ENCODE results near the gene LRRC43.
"Not testable (repeated sequence)": the region's sequence is repeated elsewhere in the genome, so short reads cannot be mapped to it uniquely, and the experiment has no call there.

LRRC43 gene

DNA sequence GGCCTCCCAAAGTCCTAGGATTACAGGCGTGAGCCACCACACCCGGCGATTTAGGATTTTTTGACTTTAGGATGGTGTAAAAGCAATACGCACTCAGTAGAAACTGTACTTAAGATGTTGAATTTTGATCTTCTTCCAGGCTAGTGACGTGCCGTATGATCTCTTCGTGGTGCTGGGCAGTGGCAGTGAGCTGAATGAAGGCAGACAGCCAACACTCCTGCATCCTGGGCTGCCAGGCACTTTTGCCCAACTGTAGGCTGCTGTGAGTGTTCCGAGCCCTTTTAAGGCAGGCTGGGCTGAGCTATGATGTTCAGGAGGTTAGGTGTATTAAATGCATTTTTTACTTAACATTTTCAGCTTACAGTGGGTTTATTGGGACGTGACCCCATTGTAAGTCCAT, 30.2 kb upstream of the LRRC43 start:
- no peak for DNase-seq (ENCODE audit: low read depth in 4 of 4, low spot score in 1 of 4)

DNA sequence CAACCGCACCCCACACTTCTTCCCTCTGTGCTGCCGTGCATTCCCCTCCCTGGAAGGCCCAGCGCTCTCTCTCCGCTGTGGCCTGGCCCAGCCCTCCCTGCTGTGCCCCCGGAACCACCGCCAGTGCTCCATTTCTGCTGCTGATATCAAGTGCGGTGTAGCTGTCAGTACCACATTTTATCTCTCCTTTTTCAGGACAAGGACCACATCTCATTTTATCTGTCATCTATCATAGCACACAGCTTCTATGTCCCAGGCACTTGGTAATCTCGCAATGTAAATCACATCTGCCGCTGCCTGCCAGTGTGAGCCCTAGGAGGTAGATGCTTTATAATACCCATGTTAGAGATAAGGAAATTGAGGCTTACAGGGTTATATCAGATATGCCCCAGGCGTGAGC, 27.2 kb upstream of the LRRC43 start:
- no peak for DNase-seq (ENCODE audit: low read depth in 4 of 4, low spot score in 1 of 4)

DNA sequence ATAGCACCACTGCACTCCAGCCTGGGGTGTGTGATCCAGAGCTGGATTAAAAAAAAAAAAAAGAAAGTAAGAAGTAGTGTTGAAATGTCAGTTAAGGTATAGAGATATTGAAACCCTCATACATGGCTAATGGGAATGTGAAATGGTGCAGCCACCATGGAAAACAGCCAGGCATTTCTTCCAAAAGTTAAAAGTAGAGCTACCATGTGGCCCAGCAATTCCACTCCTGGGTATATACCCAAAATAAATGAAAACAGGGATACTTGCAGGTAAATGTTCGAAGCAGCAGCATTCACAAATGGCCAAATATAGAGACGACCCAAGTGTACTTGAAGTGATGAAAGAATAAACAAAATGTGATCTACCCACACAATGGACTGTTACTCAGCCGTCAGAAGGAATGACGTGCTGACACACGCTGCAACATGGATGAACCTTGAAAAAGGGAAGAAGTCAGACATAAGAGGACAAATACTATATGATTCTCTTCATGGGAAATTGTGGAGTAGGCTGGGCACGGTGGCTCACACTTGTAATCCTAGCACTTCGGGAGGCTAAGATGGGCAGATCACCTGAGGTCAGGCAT, 24.1 kb upstream of the LRRC43 start:
- no peak for DNase-seq (ENCODE audit: low read depth in 4 of 4, low spot score in 1 of 4)

DNA sequence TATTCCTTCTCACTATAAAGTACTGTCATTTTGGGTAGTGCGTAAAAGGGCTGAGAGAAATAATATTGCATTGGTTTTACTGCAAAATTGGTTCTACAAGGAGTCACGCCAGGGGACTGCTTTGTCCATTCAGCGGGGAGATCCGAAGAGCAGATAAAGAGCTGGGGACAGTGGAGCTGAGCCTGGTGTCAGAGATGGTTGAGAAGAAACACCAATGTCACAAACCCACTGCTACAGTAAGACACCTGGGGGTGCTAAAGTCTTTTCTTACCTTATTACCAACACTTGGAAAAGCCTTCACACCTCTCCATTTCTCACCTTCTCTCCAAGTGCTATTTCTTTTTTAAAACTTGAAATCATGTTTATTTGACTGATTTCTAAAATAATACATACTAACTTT, 23.0 kb upstream of the LRRC43 start:
- no peak for DNase-seq (ENCODE audit: low read depth in 4 of 4, low spot score in 1 of 4)

DNA sequence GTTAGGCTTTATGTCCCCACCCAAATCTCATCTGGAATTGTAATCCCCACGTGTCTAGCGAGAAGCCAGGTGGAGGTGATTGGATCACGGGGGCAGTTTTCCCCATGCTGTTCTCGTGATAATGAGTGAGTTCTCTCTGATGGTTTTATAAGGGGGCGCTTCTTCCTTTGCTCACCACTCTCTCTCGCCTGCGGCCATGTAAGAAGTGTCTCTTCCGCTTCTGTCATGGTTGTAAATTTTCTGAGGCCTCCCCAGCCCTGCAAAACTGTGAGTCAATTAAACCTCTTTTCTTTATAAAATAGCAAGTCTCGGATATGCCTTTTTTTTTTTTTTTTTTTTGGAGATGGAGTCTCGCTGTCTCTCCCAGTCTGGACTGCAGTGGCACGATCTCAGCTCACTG, 22.2 kb upstream of the LRRC43 start:
- DNase-seq (ENCODE audit: low read depth in 4 of 4, low spot score in 1 of 4): no peak

DNA sequence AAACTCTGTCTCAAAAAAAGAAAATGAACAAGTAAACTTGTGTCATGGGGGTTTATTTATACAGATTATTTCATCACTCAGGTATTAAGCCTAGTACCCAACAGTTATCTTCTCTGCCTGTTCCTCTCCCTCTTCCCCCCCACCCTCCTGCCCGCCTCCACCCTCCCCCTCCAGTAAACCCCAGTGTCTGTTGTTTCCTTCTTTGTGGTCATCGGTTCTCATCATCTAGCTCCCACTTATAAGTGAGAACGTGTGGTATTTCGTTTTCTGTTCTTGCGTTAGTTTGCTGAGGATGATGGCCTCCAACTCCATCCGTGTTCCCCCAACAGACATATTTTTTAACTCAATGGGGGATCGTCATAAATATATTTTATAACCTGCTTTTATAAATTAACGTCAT, 21.2 kb upstream of the LRRC43 start:
- DNase-seq (ENCODE audit: low read depth in 4 of 4, low spot score in 1 of 4): no peak

DNA sequence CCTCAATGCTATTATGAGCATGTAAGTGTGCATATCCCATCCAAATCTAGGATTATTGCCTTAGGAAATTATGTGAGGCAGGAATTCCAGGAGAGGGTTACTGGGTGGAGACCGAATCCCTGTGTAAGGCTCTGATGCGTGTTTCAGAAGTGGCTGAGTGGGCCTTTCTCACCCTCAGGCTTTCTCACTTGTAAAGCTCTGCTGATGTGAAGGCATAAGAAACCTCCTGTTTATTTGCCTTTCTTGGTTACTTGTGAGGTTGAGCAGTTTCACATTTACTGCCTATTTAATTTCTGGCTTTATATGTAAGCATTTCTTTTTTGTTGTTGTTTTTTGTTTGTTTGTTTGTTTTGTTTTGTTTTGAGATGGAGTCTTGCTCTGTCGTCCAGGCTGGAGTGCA, 19.9 kb upstream of the LRRC43 start:
- no peak for DNase-seq (ENCODE audit: low read depth in 4 of 4, low spot score in 1 of 4)

DNA sequence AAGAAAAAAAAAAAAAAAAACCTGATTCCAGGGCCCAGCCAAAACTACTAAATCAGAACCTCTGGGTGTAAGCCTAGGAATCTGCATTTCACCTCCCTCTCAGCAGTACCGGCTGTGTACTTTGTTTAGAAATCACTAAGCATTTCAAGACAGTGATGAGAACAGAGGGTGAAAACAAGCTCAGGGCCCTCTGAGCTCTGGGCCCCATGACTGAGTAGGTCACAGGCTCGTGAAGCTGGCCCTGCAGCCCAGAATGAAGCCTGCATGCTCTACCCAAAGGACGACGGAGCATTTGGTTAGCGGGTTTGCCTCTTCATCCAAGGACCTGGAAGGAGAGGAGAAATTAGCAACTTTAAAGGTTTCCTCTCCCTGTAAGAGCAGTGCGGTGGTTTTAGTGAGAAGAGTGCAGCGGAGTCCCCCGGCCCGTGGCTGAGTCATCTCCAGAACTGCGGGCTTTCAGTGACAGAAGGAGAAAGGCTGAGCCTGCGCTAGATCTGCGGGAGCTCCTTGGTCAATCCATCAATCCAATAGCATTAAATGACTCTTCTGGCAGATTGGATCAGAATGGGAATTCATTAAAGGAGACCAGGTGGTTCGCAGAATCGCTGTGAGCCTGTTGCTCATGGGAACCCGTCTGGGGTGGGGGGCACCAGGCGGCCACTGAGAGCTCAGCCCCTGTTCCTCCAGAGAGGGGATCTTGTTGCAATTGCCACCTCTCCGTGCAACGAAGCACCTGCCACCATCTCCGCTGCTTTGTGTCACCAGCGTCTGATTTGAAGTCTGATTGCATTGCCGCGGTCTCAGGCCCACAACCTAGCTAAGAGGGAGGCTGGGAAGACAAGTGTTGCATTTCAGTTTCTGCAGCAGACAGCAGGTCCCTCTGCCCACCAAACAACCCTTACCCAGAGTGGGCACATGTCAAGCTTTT, 16.2 kb upstream of the LRRC43 start:
- DNase-seq (ENCODE audit: low read depth in 4 of 4, low spot score in 1 of 4): peak in 2 of 4 experiments; percentile 14 to 36

DNA sequence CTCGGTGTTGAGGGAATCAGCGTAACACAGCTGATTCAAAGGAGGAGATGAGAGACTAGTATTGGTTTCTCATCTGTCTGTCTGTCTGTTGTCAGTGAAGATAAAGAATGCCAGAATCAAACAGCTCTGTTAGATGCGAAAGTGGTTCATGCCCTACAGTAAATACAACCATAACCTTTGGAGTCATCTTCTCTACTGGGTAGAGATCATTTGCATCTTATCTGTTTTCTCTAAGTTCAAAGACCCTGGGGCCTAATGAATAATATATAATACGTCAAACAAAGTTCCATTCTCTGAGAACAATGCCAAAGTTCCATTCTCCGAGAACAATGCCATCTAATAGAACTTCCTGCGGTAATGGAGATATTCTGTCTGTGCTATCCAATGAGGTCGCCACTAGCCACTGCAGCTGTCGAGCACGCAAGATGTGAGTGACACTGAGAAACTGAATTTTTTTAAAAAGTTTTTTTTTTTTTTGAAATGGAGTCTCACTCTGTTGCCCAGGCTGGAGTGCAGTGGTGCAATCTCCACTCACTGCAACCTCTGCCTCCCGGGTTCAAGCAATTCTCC, 15.5 kb upstream of the LRRC43 start:
- DNase-seq (ENCODE audit: low read depth in 4 of 4, low spot score in 1 of 4): no peak

DNA sequence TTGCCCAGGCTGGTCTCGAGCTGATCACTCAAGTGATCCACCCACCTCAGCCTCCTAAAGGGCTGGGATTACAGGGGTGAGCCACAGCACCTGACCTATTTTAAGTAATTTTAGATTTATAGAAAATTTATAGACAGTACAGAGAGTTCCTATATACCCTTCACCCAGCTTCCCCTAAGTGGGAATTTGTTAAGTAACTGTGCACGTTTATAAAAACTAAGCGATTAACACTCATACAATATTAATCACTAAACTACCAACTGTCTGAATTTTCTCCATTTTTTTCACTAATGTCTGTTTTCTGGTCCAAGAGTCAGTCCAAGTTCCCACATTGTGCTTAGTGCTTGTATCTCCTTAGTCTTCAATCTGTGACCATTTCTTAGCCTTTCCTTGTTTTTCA, 14.4 kb upstream of the LRRC43 start:
- no peak for DNase-seq (ENCODE audit: low read depth in 4 of 4, low spot score in 1 of 4)

DNA sequence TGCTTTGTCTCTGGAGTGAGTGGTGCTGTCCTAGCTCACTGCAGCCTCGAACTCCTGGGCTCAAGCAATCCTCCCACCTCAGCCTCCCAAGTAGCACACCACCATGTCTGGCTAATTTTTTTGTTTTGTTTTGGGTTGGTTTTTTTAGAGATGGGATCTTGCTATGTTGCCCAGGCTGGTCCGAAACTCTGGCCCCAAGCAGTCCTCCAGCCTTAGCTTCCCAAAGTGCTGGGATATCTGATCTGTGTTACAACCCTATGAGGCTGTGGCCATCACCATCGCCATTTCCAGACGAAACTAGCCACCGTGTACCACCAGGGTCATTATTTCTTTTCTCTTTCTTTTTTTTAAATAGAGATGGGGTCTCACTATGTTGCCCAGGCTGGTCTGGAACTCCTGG, 11.5 kb upstream of the LRRC43 start:
- DNase-seq (ENCODE audit: low read depth in 4 of 4, low spot score in 1 of 4): no peak

DNA sequence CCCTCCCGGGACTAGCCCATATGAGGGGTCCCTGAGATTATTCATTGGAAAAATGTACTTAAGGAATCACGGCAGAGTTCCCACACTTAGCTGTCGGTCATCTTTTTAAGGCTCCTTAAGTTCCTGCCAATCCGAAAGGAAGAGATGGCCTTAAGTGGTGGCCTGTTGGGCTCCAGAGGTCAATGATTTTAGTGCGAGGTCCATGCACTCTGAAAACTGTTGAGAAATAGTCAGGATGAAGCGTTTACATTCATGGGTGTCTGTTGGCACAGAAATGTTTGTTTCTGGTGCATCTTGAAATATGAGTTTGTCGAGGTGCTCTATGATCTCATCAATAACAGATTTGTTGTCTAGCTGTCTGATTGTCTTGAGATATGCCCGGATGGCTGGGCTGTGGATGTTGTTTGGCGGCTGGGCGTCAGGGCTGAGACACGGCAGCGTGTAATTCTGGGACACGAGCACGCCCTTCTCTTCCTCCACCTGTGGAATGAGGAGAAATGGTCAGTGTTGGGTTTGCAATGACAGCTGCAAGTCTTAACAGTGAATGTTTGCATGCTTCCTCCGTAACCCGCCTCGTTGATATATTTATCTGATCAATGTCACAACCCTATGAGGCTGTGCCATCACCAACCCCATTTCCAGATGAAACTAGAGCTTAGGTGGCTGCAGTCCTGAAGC, 10.5 kb upstream of the LRRC43 start:
- DNase-seq (ENCODE audit: low read depth in 4 of 4, low spot score in 1 of 4): no peak

DNA sequence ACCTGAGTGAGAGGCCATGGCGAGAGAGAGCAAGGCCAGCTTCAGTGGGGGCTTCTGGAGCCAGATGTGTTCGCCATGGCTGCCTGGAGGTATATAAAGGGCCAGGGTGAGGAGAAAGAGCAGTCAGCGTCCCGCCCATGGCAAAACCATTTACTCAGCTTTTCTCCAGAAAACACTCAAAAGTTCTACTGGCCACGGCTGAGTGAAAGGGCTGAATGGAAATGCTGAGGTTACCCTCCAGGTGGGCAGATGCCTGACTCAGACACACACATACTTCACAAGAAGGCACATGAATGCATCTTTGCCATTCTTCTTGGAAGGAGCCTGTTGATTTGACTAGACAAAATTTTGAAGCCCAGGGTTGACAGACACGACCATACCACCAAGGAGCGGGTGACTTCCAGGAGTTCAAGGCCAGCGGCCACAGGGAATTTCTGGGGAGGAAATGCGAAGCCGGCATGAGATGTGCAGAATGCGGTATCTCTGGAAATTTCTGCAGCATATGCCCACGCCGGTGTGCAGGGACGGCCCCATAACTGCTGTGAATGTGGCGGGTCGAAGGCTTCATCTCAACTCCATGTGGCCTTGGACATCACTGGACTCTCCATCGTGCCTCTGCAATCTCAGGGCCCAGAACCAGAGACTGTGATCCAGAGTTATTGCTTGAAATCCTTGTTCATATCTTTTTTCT, 8.6 kb upstream of the LRRC43 start, which contains the start of gene IL31:
IL31 (minus strand) TSS at position 67 of the 691 bp plus-strand sequence; CDS start at position 18, 49 bp downstream.
- DNase-seq (ENCODE audit: low read depth in 4 of 4, low spot score in 1 of 4): no peak

DNA sequence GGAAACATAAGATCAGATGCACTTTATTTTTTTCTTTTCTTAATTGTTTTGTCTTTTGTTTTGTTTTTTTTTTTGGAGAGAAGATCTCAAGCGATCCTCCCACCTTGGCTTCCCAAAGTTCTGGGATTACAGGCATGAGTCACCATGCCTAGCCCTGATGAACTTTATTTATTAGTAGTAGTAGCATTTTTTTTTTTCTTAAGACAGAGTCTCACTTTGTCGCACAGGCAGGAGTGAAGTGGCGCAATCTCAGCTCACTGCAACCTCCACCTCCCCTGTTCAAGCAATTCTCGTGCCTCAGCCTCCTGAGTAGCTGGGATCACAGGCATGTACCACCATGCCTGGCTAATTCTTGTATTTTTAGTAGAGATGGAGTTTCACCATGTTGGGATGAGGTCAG, 6.5 kb upstream of the LRRC43 start:
- not testable (repeated sequence) for DNase-seq (ENCODE audit: low read depth in 4 of 4, low spot score in 1 of 4)

DNA sequence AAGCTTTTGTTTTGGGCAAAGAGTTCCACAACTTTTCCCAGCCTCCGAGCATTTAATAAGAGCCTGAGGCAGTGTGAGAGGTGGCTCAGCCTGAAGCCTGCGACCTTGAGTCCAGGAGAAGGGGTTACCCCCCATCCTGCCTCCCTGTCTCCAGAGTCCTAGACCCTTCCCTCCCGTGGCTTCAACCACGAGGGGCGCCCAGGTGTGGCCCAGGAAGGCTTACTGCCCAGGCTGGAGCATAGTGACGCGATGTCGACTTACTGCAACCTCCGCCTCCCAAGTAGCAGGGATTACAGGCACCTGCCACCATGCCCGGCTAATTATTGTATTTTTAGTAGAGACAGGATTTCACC, 641 bp downstream of the LRRC43 start:
- no peak for DNase-seq (ENCODE audit: low read depth in 4 of 4, low spot score in 1 of 4)

DNA sequence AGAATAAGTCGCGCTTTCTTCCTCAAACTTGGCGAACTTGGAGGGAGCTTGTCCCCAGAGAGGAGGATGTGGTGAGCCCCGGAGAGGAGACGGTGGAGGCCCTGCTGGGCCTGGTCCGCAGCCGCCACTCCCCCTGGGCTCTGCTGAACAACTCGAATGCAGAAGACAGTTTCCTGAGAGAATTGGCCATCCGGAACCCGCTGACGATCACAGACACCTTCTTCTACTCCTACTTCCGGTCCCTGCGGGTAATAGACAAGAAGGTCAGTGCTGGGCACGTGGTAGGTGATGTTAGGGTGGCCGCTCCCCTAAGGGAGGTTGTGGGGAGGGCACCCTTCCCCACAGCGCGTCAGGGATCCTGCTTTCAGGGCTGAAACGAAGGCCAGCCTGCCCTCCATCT, 1.6 kb downstream of the LRRC43 start:
- DNase-seq (ENCODE audit: low read depth in 4 of 4, low spot score in 1 of 4): no peak

DNA sequence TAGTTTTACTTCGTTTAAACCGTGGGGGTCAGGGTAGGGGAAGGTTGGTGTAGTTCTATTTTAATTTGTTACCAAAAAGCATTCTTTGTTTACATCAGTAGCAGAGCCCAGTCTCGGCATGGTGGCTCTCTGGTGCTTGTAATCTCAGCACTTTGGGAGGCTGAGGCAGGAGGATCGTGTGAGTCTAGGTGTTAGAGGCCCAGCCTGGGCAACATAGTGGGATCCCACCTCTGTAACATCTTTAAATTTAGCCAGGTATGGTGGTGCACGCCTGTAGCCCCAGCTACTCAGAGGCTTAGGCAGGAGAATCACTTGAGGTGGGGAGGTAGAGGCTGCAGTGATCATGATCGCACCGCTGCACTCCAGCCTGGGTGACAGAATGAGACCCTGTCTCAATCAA, 2.2 kb downstream of the LRRC43 start:
- no peak for DNase-seq (ENCODE audit: low read depth in 4 of 4, low spot score in 1 of 4)

DNA sequence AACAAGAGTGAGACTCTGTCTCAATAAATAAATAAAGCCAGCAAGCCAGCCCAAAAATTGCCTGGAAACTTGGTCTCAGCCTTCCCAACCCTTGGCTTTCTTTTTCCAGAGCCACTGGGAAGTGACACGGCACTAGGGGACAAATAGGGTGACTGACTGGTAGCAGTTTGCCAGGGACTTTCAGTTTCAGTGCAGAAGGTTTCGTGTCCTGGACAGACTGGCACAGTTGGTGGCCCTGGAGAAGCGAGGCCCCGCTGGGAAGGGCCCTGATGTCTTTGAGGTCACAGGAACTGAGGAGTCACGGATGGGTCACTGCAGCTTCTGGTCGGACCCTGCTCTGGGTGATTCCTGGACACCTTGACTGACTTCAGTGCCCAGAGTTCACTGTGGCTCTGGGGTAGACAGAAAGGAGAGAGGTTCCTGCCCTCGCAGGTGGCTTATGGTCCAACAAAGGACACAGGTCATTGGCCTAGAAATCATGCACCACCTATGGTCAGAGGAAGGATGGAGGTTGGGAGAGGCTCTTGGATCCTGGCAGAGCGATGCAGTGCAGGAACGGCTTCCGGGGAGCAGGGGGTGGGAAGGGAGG, 2.7 kb downstream of the LRRC43 start:
- DNase-seq (ENCODE audit: low read depth in 4 of 4, low spot score in 1 of 4): no peak

DNA sequence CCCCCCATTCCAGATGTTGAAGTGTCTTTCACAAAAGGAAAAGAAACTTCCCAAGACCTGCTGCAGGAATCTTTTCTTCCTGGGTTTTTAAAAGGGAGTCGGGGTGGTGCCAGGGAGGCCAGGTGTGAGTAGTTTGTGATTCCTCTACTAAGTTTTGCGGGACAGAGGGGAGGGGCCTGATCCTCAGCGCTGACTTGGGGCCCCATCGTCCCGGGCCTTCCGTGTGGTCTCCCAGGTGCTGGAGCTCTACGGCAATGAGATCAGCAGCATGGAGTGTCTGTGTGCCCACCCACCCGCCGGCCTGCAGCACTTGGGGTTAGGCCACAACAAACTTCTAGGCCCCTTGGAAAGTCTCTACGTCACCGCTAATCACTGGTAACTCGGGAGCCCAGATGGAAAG, 4.5 kb downstream of the LRRC43 start:
- no peak for DNase-seq (ENCODE audit: low read depth in 4 of 4, low spot score in 1 of 4)

DNA sequence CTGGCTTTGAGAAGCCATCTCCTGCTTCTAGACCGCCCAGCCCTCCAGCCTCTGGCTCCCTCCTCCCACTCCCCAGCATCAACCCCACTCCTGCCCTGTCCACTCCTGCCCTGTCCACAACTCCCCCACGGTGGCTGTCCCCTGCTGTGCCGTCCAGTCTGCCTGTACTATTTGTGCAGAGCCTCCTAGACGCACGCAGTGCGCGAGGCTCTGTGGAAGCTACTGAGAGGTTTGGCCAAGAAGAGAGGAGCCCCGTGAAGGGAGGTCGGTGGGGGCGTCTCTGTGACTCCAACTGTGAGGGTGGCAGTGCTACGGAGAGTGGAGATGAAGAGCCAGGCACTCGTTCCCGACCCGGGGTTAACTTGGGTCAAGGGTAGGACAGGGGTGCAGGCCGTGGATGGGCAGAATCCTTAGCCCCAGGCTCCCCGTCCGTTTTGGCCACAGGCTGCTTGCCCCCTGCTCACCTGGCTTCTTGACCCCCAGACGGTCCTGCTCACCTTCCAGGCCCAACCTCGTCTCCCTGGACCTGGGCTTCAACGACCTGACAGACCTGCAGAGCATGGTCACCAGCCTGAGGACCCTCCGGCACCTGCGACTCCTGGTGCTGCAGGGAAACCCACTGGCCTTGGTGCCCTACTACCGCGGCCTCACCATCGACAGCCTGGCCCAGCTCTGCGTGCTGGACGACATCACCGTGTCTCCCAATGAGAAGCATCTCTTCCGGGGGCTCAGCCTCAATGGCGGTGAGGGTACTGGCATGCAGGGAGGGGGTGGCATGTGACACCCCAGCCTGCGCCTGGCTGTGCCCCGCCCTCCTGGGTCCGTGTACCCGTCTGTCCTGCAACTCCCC, 6.9 kb downstream of the LRRC43 start:
- no peak for DNase-seq (ENCODE audit: low read depth in 4 of 4, low spot score in 1 of 4)
